Spleen (tissue), 11 donors: Measurements from ENCODE around the gene MEG3. TPM values are rescaled to one million over a fixed set of nuclear protein-coding genes. Genes with fewer than 3 reads are reported as not detected.

Experiments used
- DNase-seq: peaks from one replicate; pipeline ENCODE4 v3.0.0-alpha.2; 2020
- H3K27ac ChIP-seq, 8 donors: fragments of 200-600 bp; sonication (generic) in 7 of 8; 1 replicate in 4 of 8; 2 replicates in 4 of 8; pipeline versions ENCODE4 v1.5.0 to v1.8.0; 2016 to 2021; ENCODE audit warnings: inconsistent platforms in 4 of 8, mild to moderate bottlenecking in 4 of 8, moderate library complexity in 1 of 8
- H3K27me3 ChIP-seq, 7 donors: fragments of 200-600 bp; sonication (generic) in 6 of 7; replicated peaks in 1 of 7; 1 replicate in 4 of 7; 2 replicates in 3 of 7; pipeline versions ENCODE4 v1.5.0 to v1.8.0; 2016 to 2021; ENCODE audit warnings: inconsistent platforms in 3 of 7, mild to moderate bottlenecking in 1 of 7
- H3K36me3 ChIP-seq, 6 donors: fragments of 200-600 bp; sonication (generic) in 5 of 6; 1 replicate in 4 of 6; 2 replicates in 2 of 6; pipeline versions ENCODE4 v1.5.0 to v1.8.0; 2016 to 2021; ENCODE audit warnings: inconsistent platforms in 2 of 6
- H3K4me1 ChIP-seq, 6 donors: fragments of 200-600 bp; sonication (generic) in 5 of 6; 1 replicate in 3 of 6; 2 replicates in 3 of 6; pipeline versions ENCODE4 v1.5.0 to v1.8.0; 2016 to 2021; ENCODE audit warnings: inconsistent platforms in 3 of 6
- H3K4me3 ChIP-seq, 8 donors: fragments of 200-600 bp; sonication (generic) in 7 of 8; 1 replicate in 4 of 8; 2 replicates in 4 of 8; pipeline versions ENCODE4 v1.5.0 to v1.8.0; 2016 to 2021; ENCODE audit warnings: inconsistent platforms in 4 of 8, mild to moderate bottlenecking in 4 of 8, moderate library complexity in 2 of 8
- H3K9me3 ChIP-seq, 8 donors: fragments of 200-600 bp; sonication (generic) in 7 of 8; 1 replicate in 4 of 8; 2 replicates in 4 of 8; pipeline versions ENCODE4 v1.5.0 to v1.8.0; 2016 to 2021; ENCODE audit warnings: inconsistent platforms in 4 of 8
- POLR2A ChIP-seq, 3 donors: fragments of 450-650 bp; IDR thresholded peaks; one replicate each; pipeline ENCODE4 v1.5.1; 2017; ENCODE audit warnings: antibody characterized with exemption in 3 of 3, mild to moderate bottlenecking in 1 of 3
- POLR2AphosphoS5 ChIP-seq, 3 donors: sonication (generic); formaldehyde crosslinking; IDR thresholded peaks; one replicate each; pipeline ENCODE4 v1.5.1; 2017; ENCODE audit warnings: antibody characterized with exemption in 3 of 3
- WGBS, 5 donors: extraction: QIAGEN DNeasy Blood & Tissue Kit in 3 of 5; methylation state at CpG; one replicate each; pipeline versions ENCODE4 v1.1.5 to v1.1.7; 2013 to 2018; 5-methylcytosine and 5-hydroxymethylcytosine counted together
- intact Hi-C: fragments of 100-400 bp; cut with DNase I; formaldehyde crosslinking; loops from one replicate; pipeline ENCODE4 v1.15.0; 2023; ENCODE audit warnings: low total_unique reads
- polyA plus RNA-seq, 3 donors: library from polyadenylated mRNA; stranded (reverse); fragments of 200-250 nt; gene quantifications; one replicate each; pipeline ENCODE4 v1.2.1, GENCODE V29; 2013
- total RNA-seq, 7 donors: library from RNA; depleted of rRNA in 3 of 7; stranded (reverse); fragments of >200 nt in 3 of 7; fragmentation: NEBNext Ultra II Directional in 4 of 7; extraction: Animal tissue kit (Norgen Biotek cat#: 25700) in 4 of 7; gene quantifications; one replicate each; pipeline versions ENCODE4 v1.1.0 to v1.2.1, GENCODE V29; 2016 to 2021
- TF ChIP-seq, protein P1 (sequence below), 11 experiments: fragments of 200-600 bp in 7 of 11; fragments of 450-650 bp in 4 of 11; sonication (generic) in 4 of 11; IDR thresholded peaks in 8 of 11; conservative IDR thresholded peaks in 3 of 11; 1 replicate in 7 of 11; 2 replicates in 4 of 11; pipeline versions ENCODE4 v1.4.0 to v1.8.0; 2016 to 2021; ENCODE audit warnings: antibody characterized with exemption in 11 of 11, inconsistent platforms in 4 of 11, mild to moderate bottlenecking in 1 of 11
- donor health status: healthy with polysubstance abuse.
- donor health status: DM: no; HTN: no; CAD: no; lungs with moderate emphysema.
- donor health status: DM: no; HTN: no; CAD: no.
- donor health status: Bipolar disorder and iron deficiency.
- donor health status: healthy.
- donor health status: DM: no; HTN: no; CAD: no.
- donor health status: DM: yes; HTN: yes; CAD: no.

The MEG3 gene
- total and polyA plus RNA-seq, 10 donors = 86.5 to 763 (median 187) TPM

DNA sequence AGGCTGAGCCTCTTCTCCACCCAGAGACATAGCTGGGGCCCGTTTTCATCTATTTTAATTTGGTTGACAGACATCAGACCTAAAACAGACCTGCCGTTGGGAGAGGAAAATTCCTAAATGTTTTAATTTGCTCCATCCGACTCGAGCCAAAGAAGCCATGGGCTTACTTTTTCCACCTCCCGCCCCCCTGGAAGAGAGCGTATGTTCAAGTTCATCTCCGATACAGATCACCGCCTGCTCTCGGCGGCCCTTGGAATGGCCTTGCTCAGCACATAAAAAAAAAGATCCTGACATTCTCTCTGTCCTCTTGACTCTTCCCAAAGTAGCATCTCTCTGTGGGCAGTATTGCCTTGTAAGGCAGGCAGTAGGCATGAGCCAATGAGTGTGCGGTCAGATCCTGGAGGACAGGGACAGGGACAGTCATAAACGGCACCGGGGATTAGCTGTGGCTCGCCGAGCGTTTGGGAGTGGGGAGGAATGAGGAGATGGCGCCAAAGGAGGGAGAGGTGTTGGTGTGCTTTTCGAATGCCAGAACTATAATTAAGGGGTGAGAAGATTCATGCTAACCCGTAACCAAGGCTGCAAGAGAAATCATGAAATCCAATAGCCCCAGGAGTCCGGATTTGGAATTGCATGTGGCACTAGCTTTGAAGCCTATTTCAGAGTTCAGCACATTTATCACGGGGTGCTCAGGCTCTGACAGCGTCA, 47.9 kb upstream of the MEG3 start:
- Histone ChIP-seq H3K27me3 (no peaks in the 10 kb centered on the region), H3K4me1 (no peaks in the 10 kb centered on the region), H3K36me3 (no peaks in the 10 kb centered on the region), H3K9me3 (no peaks in the 10 kb centered on the region), H3K27ac (no peak overlapping the region), H3K4me3 (no peak overlapping the region)
- WGBS, 5 donors = 82 to 92% (median 90%) methylated on average over 22 of the region's 22 CpGs
- no peak for TF ChIP-seq POLR2A (IDR thresholded peaks at IDR 0.05)
- TF ChIP-seq, protein P1, sequence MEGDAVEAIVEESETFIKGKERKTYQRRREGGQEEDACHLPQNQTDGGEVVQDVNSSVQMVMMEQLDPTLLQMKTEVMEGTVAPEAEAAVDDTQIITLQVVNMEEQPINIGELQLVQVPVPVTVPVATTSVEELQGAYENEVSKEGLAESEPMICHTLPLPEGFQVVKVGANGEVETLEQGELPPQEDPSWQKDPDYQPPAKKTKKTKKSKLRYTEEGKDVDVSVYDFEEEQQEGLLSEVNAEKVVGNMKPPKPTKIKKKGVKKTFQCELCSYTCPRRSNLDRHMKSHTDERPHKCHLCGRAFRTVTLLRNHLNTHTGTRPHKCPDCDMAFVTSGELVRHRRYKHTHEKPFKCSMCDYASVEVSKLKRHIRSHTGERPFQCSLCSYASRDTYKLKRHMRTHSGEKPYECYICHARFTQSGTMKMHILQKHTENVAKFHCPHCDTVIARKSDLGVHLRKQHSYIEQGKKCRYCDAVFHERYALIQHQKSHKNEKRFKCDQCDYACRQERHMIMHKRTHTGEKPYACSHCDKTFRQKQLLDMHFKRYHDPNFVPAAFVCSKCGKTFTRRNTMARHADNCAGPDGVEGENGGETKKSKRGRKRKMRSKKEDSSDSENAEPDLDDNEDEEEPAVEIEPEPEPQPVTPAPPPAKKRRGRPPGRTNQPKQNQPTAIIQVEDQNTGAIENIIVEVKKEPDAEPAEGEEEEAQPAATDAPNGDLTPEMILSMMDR (IDR thresholded peaks at IDR 0.05 in 8 of 11, conservative IDR thresholded peaks at IDR 0.05 in 3 of 11) = no peak
- TF ChIP-seq POLR2AphosphoS5 (IDR thresholded peaks at IDR 0.05) = no peak
- peak; percentile 51 for DNase-seq
- intact Hi-C loops = no loop called here

GRCh38 chr14:100778526-100778882, 47.4 kb upstream of the MEG3 start:
- WGBS, 5 donors = 77 to 90% (median 82%) methylated on average over 7 of the region's 7 CpGs
- Histone ChIP-seq H3K4me3 (no peak overlapping the region), H3K36me3 (no peaks in the 10 kb centered on the region), H3K9me3 (no peaks in the 10 kb centered on the region), H3K27me3 (no peaks in the 10 kb centered on the region), H3K4me1 (no peaks in the 10 kb centered on the region), H3K27ac (no peak overlapping the region)
- TF ChIP-seq POLR2AphosphoS5 (IDR thresholded peaks at IDR 0.05) (no peak), POLR2A (IDR thresholded peaks at IDR 0.05) (no peak)
- TF ChIP-seq, protein P1 (IDR thresholded peaks at IDR 0.05 in 8 of 11, conservative IDR thresholded peaks at IDR 0.05 in 3 of 11) = no peak
- DNase-seq = peak; percentile 28
- intact Hi-C loops = no loop called here

- H3K36me3 ChIP-seq = no peaks in the 10 kb centered on the region
- no peak overlapping the region for H3K27ac ChIP-seq
- no peaks in the 10 kb centered on the region for H3K4me1 ChIP-seq
- intact Hi-C loops = no loop called here
- WGBS, 5 donors = 88 to 94% (median 91%) methylated on average over 20 to 24 of the region's 24 CpGs
- no peaks in the 10 kb centered on the region for H3K9me3 ChIP-seq
- H3K27me3 ChIP-seq = no peaks in the 10 kb centered on the region
- TF ChIP-seq POLR2A (IDR thresholded peaks at IDR 0.05) = no peak
- TF ChIP-seq, protein P1 (IDR thresholded peaks at IDR 0.05 in 8 of 11, conservative IDR thresholded peaks at IDR 0.05 in 3 of 11) = no peak
- H3K4me3 ChIP-seq = no peak overlapping the region
- peak; percentile 65 for DNase-seq
Observed at GRCh38 chr14:100778951-100779690, 46.8 kb upstream of the MEG3 start.

DNA sequence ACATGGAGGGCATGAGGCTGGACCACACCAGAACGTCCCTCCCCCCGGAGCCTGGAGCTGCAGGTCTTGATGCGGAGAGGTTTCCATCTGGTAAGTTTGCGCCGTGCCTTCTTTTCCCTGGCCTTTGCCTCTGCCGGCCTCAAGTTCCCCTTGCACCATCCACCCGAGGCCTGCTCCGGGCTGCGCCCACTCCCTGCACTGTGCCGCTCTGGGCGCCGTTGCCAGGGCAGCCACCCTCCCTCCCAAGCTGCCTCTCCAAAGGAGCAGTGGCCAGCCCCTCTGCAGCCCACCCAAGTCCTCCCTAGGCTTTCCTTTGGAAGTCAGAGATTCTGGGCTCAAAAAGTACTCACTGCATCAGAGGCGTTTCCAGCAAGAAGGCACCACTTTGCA, 46.2 kb upstream of the MEG3 start:
- no peak overlapping the region for H3K4me3 ChIP-seq
- H3K9me3 ChIP-seq = no peaks in the 10 kb centered on the region
- peak; percentile 56 for DNase-seq
- WGBS, 5 donors = 90 to 98% (median 94%) methylated on average over 13 of the region's 13 CpGs
- no peaks in the 10 kb centered on the region for H3K36me3 ChIP-seq
- TF ChIP-seq POLR2A (IDR thresholded peaks at IDR 0.05) (no peak), POLR2AphosphoS5 (IDR thresholded peaks at IDR 0.05) (no peak)
- TF ChIP-seq, protein P1 (IDR thresholded peaks at IDR 0.05 in 8 of 11, conservative IDR thresholded peaks at IDR 0.05 in 3 of 11) = no peak
- H3K27ac ChIP-seq = no peak overlapping the region
- intact Hi-C loops = no loop called here
- no peaks in the 10 kb centered on the region for H3K4me1 ChIP-seq
- no peaks in the 10 kb centered on the region for H3K27me3 ChIP-seq
